ENCODE results near the gene MGRN1.

GRCh38 chr16:4688674-4689045, 64.0 kb downstream of the MGRN1 start:
- TF ChIP-seq POLR2AphosphoS5 (IDR thresholded peaks at IDR 0.05; ENCODE audit: low read depth, low read length): no peak
- TF ChIP-seq TAF1 (IDR thresholded peaks at IDR 0.05; ENCODE audit: borderline replicate concordance, insufficient read depth, low read length): no peak
- TF ChIP-seq, protein P1, sequence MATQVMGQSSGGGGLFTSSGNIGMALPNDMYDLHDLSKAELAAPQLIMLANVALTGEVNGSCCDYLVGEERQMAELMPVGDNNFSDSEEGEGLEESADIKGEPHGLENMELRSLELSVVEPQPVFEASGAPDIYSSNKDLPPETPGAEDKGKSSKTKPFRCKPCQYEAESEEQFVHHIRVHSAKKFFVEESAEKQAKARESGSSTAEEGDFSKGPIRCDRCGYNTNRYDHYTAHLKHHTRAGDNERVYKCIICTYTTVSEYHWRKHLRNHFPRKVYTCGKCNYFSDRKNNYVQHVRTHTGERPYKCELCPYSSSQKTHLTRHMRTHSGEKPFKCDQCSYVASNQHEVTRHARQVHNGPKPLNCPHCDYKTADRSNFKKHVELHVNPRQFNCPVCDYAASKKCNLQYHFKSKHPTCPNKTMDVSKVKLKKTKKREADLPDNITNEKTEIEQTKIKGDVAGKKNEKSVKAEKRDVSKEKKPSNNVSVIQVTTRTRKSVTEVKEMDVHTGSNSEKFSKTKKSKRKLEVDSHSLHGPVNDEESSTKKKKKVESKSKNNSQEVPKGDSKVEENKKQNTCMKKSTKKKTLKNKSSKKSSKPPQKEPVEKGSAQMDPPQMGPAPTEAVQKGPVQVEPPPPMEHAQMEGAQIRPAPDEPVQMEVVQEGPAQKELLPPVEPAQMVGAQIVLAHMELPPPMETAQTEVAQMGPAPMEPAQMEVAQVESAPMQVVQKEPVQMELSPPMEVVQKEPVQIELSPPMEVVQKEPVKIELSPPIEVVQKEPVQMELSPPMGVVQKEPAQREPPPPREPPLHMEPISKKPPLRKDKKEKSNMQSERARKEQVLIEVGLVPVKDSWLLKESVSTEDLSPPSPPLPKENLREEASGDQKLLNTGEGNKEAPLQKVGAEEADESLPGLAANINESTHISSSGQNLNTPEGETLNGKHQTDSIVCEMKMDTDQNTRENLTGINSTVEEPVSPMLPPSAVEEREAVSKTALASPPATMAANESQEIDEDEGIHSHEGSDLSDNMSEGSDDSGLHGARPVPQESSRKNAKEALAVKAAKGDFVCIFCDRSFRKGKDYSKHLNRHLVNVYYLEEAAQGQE (IDR thresholded peaks at IDR 0.05; ENCODE audit: insufficient read depth in 1 of 2, low read depth in 2 of 2, low read length in 2 of 2): no peak
- TF ChIP-seq FOXP2 (optimal IDR thresholded peaks at IDR 0.05; ENCODE audit: borderline replicate concordance, extremely low read depth, extremely low read length, insufficient read depth): no peak
